A549 (cell line): ENCODE data around the gene ELFN1.

Source experiments
- CTCF ChIP-seq: fragments of >200 bp; sonication (Bioruptor Twin); formaldehyde crosslinking; IDR thresholded peaks from 3 replicates; pipeline ENCODE4 v1.5.1; 2016
- POLR2A ChIP-seq: IDR thresholded peaks from 2 replicates; pipeline ENCODE4 v1.6.1; 2012; ENCODE audit warnings: mild to moderate bottlenecking, low read length

GRCh38 chr7:1635401-1635800, 34.7 kb upstream of the ELFN1 start:
- no peak for TF ChIP-seq POLR2A
- TF ChIP-seq CTCF = no peak
